Breast epithelium (tissue), 3 donors: ENCODE results near the gene ZNF473.

ENCODE experiments used
- CTCF ChIP-seq, 3 donors: fragments of 450-650 bp; IDR thresholded peaks; one replicate each; pipeline ENCODE4 v1.5.1; 2016 to 2017; ENCODE audit warnings: antibody characterized with exemption in 3 of 3, mild to moderate bottlenecking in 3 of 3, moderate library complexity in 3 of 3
- POLR2A ChIP-seq: fragments of 450-650 bp; IDR thresholded peaks from one replicate; pipeline ENCODE4 v1.6.1; 2016; ENCODE audit warnings: antibody characterized with exemption, mild to moderate bottlenecking, moderate library complexity
- POLR2AphosphoS5 ChIP-seq, 3 donors: sonication (generic); formaldehyde crosslinking; IDR thresholded peaks; one replicate each; pipeline ENCODE4 v1.6.1; 2017; ENCODE audit warnings: antibody characterized with exemption in 3 of 3

GRCh38 chr19:50040967-50041366 is 15.2 kb downstream of the ZNF473 start:
- TF ChIP-seq POLR2A = no peak
- TF ChIP-seq POLR2AphosphoS5 (IDR thresholded peaks at IDR 0.05) = no peak
- no peak for TF ChIP-seq CTCF (IDR thresholded peaks at IDR 0.05)
